PFSK-1 (cell line): ENCODE data around the gene ITGB6.

Experiments
- POLR2AphosphoS5 ChIP-seq: IDR thresholded peaks from 2 replicates; pipeline ENCODE4 v1.6.1; 2012; ENCODE audit warnings: low read depth, mild to moderate bottlenecking, control low read depth, low read length, moderate library complexity
- TAF1 ChIP-seq: IDR thresholded peaks from 2 replicates; pipeline ENCODE4 v1.6.1; 2012; ENCODE audit warnings: low read length, control low read depth, borderline replicate concordance; ENCODE audit not compliant: insufficient read depth

DNA sequence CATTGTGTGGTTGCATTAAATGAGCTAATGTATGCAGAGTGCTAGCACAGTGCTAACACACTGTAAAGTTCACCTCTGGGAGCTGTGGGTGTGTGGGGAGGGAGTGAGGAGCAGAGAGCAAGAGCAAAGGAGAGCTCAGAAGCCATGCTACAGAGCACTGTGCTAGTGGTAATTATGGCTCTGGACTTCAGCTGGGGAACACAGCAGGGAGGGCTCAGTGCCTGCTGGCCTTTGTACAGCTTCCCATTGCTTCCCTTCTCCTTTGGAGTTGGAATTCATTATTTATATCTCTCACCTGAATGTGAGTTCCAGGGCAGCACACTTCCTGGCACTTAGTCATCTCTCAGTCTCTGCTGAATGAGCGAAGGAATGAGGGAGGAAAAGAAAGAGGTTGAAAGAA is 135.2 kb downstream of the ITGB6 start:
- TF ChIP-seq TAF1 (no peak), POLR2AphosphoS5 (no peak)
